C4-2B (cell line): ENCODE measurements around the gene RAP1A.
A peak's percentile ranks its signal among the peaks of the same experiment; 100 is the strongest.
"Not testable (repeated sequence)": the region's sequence is repeated elsewhere in the genome, so short reads cannot be mapped to it uniquely, and the experiment has no call there.

Source experiments
- H3K27ac ChIP-seq: fragments of 450-650 bp; 2 replicates; pipeline ENCODE4 v1.5.1; 2017
- ZFX ChIP-seq: fragments of 450-650 bp; IDR thresholded peaks from 2 replicates; pipeline ENCODE4 v1.6.1; 2017
- TF ChIP-seq, protein P1 (sequence below): fragments of 450-650 bp; conservative IDR thresholded peaks from 2 replicates; pipeline ENCODE4 v1.5.1; 2017; ENCODE audit warnings: mild to moderate bottlenecking

RAP1A gene

DNA sequence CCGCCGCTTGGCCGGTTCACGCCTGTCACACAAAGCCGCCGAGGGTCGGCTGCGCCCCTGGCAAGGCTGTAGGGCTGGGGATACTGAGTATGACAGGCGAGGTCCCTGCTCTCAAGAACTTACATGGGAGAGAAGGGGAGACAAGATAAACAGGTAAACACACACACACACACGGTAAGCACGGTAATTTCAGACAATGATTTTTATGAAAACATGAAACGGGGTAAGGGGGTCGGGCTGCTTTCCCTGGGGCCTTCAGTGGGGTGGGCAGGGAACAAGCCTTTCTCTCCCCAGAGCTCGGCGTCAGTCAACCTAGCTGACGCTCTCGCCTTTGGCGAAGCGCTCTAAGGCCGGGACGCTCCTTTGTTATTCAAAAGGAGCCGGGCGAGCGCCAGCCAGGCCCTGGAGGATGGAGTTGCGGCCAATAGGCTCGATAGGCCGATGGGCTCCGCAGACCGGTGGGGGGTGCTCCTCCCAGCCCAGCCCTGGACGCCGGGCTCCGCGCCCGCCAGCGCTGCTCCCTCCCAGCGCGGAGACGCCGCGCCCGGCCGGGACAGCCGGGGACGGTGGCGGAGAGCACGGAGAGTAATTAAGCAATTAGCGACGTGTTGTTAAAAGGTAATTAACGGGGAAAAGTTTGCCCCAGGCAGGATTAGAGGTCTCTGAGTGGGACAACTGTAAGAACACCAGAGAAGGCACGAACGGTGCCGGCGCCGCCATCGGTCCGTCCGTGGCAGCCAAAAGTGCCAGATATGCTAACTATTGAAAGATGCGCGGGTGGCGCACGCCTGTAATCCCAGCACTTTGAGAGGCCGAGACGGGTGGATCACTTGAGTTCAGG, 120.6 kb downstream of the RAP1A start:
- TF ChIP-seq, protein P1, sequence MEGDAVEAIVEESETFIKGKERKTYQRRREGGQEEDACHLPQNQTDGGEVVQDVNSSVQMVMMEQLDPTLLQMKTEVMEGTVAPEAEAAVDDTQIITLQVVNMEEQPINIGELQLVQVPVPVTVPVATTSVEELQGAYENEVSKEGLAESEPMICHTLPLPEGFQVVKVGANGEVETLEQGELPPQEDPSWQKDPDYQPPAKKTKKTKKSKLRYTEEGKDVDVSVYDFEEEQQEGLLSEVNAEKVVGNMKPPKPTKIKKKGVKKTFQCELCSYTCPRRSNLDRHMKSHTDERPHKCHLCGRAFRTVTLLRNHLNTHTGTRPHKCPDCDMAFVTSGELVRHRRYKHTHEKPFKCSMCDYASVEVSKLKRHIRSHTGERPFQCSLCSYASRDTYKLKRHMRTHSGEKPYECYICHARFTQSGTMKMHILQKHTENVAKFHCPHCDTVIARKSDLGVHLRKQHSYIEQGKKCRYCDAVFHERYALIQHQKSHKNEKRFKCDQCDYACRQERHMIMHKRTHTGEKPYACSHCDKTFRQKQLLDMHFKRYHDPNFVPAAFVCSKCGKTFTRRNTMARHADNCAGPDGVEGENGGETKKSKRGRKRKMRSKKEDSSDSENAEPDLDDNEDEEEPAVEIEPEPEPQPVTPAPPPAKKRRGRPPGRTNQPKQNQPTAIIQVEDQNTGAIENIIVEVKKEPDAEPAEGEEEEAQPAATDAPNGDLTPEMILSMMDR = no peak
- no peak for TF ChIP-seq ZFX
- peak overlapping the region; percentile 87 for H3K27ac ChIP-seq

DNA sequence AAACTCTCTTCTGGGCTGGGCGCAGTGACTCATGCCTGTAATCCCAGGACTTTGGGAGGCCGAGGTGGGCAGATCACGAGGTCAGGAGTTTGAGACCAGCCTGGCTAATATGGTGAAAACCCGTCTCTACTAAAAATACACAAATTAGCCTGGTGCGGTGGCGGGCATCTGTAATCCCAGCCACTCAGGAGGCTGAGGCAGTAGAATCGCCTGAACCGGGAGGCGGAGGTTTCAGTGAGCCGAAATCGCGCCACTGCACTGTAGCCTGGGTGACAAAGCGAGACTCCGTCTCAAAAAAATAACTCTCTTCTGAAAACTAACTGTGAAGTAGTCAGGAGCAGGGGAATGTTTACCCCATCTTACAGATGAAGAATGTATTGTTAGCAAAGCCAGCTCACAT, 122.7 kb downstream of the RAP1A start:
- not testable (repeated sequence) for H3K27ac ChIP-seq

DNA sequence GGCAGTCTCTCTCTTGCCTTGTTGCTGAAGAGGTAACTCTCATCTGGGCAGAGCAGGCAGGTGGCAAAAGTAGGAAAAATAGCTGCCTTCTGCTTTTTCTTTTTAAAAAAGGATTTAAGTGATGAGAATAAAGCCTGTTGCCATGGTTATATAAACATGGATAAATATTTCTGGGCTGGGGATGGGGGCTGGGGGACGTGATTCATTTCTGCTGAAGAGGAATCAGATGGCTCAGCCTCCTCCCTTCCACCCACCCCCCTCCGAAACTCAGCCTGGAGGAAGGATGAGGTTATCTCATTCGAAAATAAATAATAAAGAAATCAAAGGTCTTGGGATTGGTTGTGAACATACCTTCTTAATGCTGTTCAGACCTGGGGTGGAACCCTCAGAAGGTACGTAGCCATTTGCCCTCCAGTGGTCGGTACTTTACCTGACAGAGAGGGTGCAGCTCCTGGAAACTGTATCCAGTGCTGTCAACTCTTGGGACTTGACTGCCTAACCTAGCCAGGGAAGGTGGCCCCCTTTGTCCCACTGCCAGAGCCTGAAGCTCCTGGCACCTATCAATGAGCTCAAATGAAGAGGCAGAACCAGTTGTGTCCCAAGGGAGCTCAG, 123.5 kb downstream of the RAP1A start:
- no peak overlapping the region for H3K27ac ChIP-seq
- TF ChIP-seq, protein P1 = no peak
- TF ChIP-seq ZFX = no peak

DNA sequence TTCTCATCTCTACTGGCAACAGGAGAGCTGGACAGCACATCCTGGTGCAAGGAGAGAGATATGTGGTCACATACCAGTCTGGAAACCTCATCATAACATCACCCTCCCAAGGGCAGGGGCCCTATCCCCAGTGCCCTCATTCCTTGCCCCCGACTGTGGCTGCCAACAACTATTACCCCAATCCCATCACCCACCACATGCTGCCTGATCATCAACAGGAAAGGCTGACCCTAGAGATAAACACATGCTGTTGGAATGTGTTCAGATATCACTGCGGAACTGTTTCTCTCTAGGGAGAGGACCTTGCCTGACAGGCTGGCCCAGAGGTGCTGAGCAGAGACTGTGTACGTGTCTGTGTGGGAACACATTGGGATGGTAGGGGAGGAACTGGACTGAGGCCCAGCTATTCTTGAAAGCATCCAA, 124.1 kb downstream of the RAP1A start:
- H3K27ac ChIP-seq = no peak overlapping the region
- TF ChIP-seq, protein P1 = no peak
- no peak for TF ChIP-seq ZFX

DNA sequence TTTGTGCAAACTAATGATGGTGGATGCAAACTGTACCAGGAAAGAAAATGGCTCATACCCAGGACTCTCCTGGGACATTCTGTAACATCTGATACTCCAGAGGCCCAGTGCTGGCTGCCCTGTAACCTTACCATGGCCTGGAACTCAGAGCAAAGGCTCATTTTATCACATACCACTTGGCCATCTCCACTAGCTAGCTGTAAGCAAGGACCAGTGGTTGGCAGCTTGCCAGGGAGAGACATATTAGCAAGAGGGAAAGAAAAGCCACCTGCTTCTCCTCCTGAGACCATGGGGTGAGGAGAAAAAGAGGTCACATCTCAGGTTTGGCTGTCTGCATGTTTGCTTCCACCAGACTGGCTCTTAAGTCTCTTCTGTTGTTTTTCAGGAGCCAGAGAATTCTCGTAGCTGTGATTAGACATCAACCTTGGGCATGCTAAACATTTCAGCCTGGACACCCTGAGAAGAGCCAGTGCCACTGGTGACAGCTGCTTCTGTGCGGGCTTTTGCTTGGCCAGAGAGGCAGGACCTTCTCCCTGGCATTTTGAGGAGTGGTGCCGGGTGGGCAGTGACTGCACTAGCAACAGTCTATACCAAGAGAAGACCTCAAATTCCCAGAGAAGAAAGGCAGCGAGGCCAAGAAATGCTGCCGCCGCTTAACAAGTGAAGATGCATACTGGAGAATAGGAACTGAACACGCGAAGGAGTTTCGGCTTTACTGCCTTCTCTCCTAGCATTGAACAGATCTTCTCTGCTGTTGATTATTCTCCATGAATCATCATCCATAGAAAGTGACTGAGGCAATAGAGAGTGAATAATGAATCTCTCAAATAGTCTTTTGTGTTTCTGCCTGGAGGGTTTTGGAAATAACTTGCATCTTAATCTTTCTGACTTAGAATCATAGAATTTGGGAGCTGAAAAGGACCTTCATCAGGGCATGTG, 126.4 kb downstream of the RAP1A start:
- no peak overlapping the region for H3K27ac ChIP-seq
- no peak for TF ChIP-seq ZFX
- TF ChIP-seq, protein P1 = no peak

DNA sequence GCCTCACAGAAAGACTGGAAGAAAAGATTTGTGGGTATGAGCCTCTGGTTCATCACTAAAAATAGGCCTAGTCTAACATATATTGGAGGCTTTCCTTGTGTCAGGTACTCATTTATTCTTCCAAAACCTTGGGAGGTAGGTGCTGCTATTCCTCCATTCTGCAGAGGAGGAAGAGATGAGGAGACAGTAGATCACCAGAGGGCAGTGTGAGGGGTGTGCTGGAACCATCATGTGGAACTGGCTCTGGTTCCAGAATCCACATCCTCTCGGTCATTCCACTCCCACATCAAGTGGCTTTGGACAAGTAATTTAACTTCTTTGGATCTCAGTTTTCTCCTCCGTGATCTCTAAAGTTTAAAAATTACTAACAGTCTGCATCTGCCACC, 127.0 kb downstream of the RAP1A start:
- H3K27ac ChIP-seq = no peak overlapping the region
- TF ChIP-seq ZFX = no peak
- TF ChIP-seq, protein P1 = no peak

DNA sequence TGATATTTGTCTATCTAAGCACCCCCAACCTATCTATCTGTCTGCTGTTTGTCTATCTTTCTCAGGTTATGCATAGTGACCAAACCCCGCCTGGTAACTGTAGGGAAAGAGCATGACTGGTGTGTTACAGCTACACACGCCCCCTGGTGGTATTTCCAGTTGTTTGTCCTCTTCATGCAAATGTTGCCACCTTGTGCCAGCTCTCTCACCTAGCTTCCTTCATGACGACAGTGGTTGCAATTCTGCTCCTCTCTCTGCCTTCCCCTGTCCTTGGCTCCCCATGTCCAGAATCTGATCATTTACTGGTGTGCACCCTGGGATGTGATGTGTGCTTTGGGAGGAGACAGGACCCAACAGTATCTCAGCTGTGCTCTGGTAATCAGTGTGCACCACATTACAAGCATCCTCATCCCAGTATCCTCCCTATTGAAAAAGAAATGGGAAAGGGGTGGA, 127.7 kb downstream of the RAP1A start:
- TF ChIP-seq, protein P1 = peak; percentile 83
- no peak for TF ChIP-seq ZFX
- H3K27ac ChIP-seq = no peak overlapping the region
